GM19397 (cell line): ENCODE data around the gene SEC14L6.
A peak's percentile ranks its signal among the peaks of the same experiment; 100 is the strongest.
"Not testable (repeated sequence)": the region's sequence is repeated elsewhere in the genome, so short reads cannot be mapped to it uniquely, and the experiment has no call there.

Experiments
- ATAC-seq: cut with Tn5 transposase; IDR thresholded peaks from one replicate; pipeline ENCODE4 v1.9.1; 2021; ENCODE audit warnings: mild to moderate bottlenecking, moderate library complexity; ENCODE audit not compliant: unreplicated experiment

SEC14L6 gene

GRCh38 chr22:30546616-30547015 lies at the start of gene SEC14L6:
Gene SEC14L6 (minus strand): TSS chr22:30546741. CDS start chr22:30546682, 59 bp downstream.
- ATAC-seq: no peak

GRCh38 chr22:30596199-30596598 lies 49.7 kb upstream of the SEC14L6 start:
- ATAC-seq: no peak

GRCh38 chr22:30592360-30592713 lies 45.8 kb upstream of the SEC14L6 start:
- ATAC-seq: not testable (repeated sequence)

GRCh38 chr22:30591588-30592359 lies 45.2 kb upstream of the SEC14L6 start, which contains the start of gene PES1:
Gene PES1 (minus strand): TSS chr22:30591910. CDS start chr22:30591833, 77 bp downstream.
- peak; percentile 97 for ATAC-seq

- no peak for ATAC-seq
Observed at GRCh38 chr22:30591191-30591587, 44.6 kb upstream of the SEC14L6 start.

- ATAC-seq: no peak
Observed at GRCh38 chr22:30586414-30586813, 39.9 kb upstream of the SEC14L6 start.

GRCh38 chr22:30584441-30584840 lies 37.9 kb upstream of the SEC14L6 start:
- ATAC-seq: no peak

GRCh38 chr22:30582788-30583545 lies 36.4 kb upstream of the SEC14L6 start:
- no peak for ATAC-seq

- ATAC-seq: no peak
Observed at GRCh38 chr22:30582051-30582450, 35.5 kb upstream of the SEC14L6 start.

- ATAC-seq: no peak
Observed at GRCh38 chr22:30580896-30581295, 34.4 kb upstream of the SEC14L6 start.

GRCh38 chr22:30578481-30578880 lies 31.9 kb upstream of the SEC14L6 start:
- no peak for ATAC-seq

- no peak for ATAC-seq
Observed at GRCh38 chr22:30575859-30576258, 29.3 kb upstream of the SEC14L6 start.

GRCh38 chr22:30574997-30575671 lies 28.6 kb upstream of the SEC14L6 start:
- no peak for ATAC-seq

GRCh38 chr22:30574095-30574981 lies 27.8 kb upstream of the SEC14L6 start, which contains the start of gene GAL3ST1:
Gene GAL3ST1 (minus strand): TSS chr22:30574665. CDS start chr22:30557392, 17,273 bp downstream.
- no peak for ATAC-seq

GRCh38 chr22:30573594-30574094 lies 27.1 kb upstream of the SEC14L6 start:
- ATAC-seq: no peak

- no peak for ATAC-seq
Observed at GRCh38 chr22:30572840-30573593, 26.5 kb upstream of the SEC14L6 start.

- ATAC-seq: no peak
Observed at GRCh38 chr22:30572210-30572609, 25.7 kb upstream of the SEC14L6 start.

- ATAC-seq: no peak
Observed at GRCh38 chr22:30569674-30570202, 23.2 kb upstream of the SEC14L6 start.

GRCh38 chr22:30568137-30568805 lies 21.7 kb upstream of the SEC14L6 start:
- ATAC-seq: no peak
